GM12878 (cell line): ENCODE measurements around the gene SLC4A9. TPM values are rescaled to one million over a fixed set of nuclear protein-coding genes. Genes with fewer than 3 reads are reported as not detected.

Experiments used
- ATAC-seq: fragments of 200-7000 bp; cut with Tn5 transposase; 3 replicates; pipeline ENCODE4 v1.9.1; 2020; ENCODE audit warnings: mild to moderate bottlenecking, moderate library complexity
- BruUV-seq: library from RNA; stranded (reverse); fragments of 400-500 nt; replicated peaks from 2 replicates; lab custom pipeline; 2021; lab: Mats Ljungman, UMichigan
- CTCF ChIA-PET: fragments of 300-600 bp; sonication (Branson Sonifier 250); formaldehyde crosslinking; extraction: SDS; loops from one replicate; lab custom pipeline; 2021; ENCODE audit warnings: inconsistent platforms; lab: Yijun Ruan, JAX
- POLR2A ChIA-PET: fragments of 350-600 bp; formaldehyde crosslinking; extraction: SDS; loops from one replicate; lab custom pipeline; 2021; ENCODE audit warnings: inconsistent platforms; lab: Charles Lee
- RAD21 ChIA-PET: fragments of 300-600 bp; sonication (Branson Sonifier 250); formaldehyde crosslinking; loops from one replicate; lab custom pipeline; 2023; ENCODE audit warnings: antibody characterized with exemption; ENCODE audit not compliant: unreplicated experiment; lab: Charles Lee
- SMC1A ChIA-PET: fragments of 300-600 bp; sonication (Branson Sonifier 250); formaldehyde crosslinking; loops from one replicate; lab custom pipeline; 2023; ENCODE audit not compliant: unreplicated experiment, uncharacterized antibody; lab: Charles Lee
- DNase-seq: peaks from one replicate; pipeline ENCODE4 v3.0.0-alpha.2; 2011; ENCODE audit warnings: low read depth, low spot score
- FAIRE-seq: peaks from 3 replicates; lab custom pipeline; 2011; peaks lifted over from hg19 to GRCh38; lab: Jason Lieb, UNC
- H2AFZ ChIP-seq: 2 replicates; pipeline ENCODE4 v1.6.0; 2011; ENCODE audit warnings: low read depth, low read length, control low read depth; ENCODE audit not compliant: control insufficient read depth
- H3K27ac ChIP-seq: 2 replicates; pipeline ENCODE4 v1.5.1; 2011; ENCODE audit warnings: control low read depth; ENCODE audit not compliant: control insufficient read depth, insufficient read depth
- H3K27me3 ChIP-seq, 2 experiments: replicated peaks in 1 of 2; 2 replicates each; pipeline versions ENCODE4 v1.6.0 to v1.6.1; 2011; ENCODE audit warnings: low read length in 1 of 2; ENCODE audit not compliant: control insufficient read depth in 2 of 2, insufficient read depth in 2 of 2
- H3K36me3 ChIP-seq, 2 experiments: 2 replicates each; pipeline ENCODE4 v1.5.1; 2011; ENCODE audit warnings: low read length in 1 of 2; ENCODE audit not compliant: control insufficient read depth in 2 of 2, insufficient read depth in 2 of 2
- H3K4me1 ChIP-seq: 2 replicates; pipeline ENCODE4 v1.6.1; 2011; ENCODE audit warnings: mild to moderate bottlenecking, low read length, moderate library complexity, mixed read lengths; ENCODE audit not compliant: control insufficient read depth, insufficient read depth
- H3K4me2 ChIP-seq: 2 replicates; pipeline ENCODE4 v1.6.0; 2011; ENCODE audit warnings: control low read depth; ENCODE audit not compliant: control insufficient read depth, insufficient read depth
- H3K4me3 ChIP-seq: fragments of 200-600 bp; sonication (generic); 2 replicates; pipeline ENCODE4 v1.5.1; 2016
- H3K79me2 ChIP-seq: 2 replicates; pipeline ENCODE4 v1.6.0; 2011; ENCODE audit warnings: low read length; ENCODE audit not compliant: control insufficient read depth, insufficient read depth
- H3K9ac ChIP-seq: 2 replicates; pipeline ENCODE4 v1.8.0; 2011; ENCODE audit warnings: low read length, control low read depth, mixed read lengths; ENCODE audit not compliant: control insufficient read depth, insufficient read depth
- H3K9me3 ChIP-seq: replicated peaks from 3 replicates; pipeline ENCODE4 v1.5.1; 2011; ENCODE audit warnings: mild to moderate bottlenecking, low read length; ENCODE audit not compliant: control insufficient read depth, insufficient read depth
- H4K20me1 ChIP-seq: 2 replicates; pipeline ENCODE4 v1.6.0; 2011; ENCODE audit not compliant: control insufficient read depth, insufficient read depth
- BRCA1 ChIP-seq: IDR thresholded peaks from 2 replicates; pipeline ENCODE4 v1.6.1; 2011; ENCODE audit warnings: low read depth, low read length, improper control_type of control experiment
- EED ChIP-seq: sonication (generic); IDR thresholded peaks from 2 replicates; pipeline ENCODE4 v1.6.1; 2016; ENCODE audit warnings: antibody characterized with exemption, low read depth
- ETV6 ChIP-seq, 2 experiments: fragments of 450-650 bp in 1 of 2; IDR thresholded peaks in 1 of 2; conservative IDR thresholded peaks in 1 of 2; 2 replicates each; pipeline ENCODE4 v1.6.1; 2014; ENCODE audit warnings: antibody characterized with exemption in 1 of 2, borderline replicate concordance in 1 of 2, low read depth in 1 of 2, mild to moderate bottlenecking in 1 of 2, moderate library complexity in 1 of 2
- FOS ChIP-seq: IDR thresholded peaks from 3 replicates; pipeline ENCODE4 v1.6.1; 2011; ENCODE audit warnings: borderline replicate concordance; ENCODE audit not compliant: insufficient read length; ENCODE audit errors: extremely low read depth
- HCFC1 ChIP-seq: fragments of 150-350 bp; IDR thresholded peaks from 2 replicates; pipeline ENCODE4 v1.6.1; 2014; ENCODE audit warnings: low read length
- IRF3 ChIP-seq: fragments of 450-650 bp; IDR thresholded peaks from 2 replicates; pipeline ENCODE4 v1.6.1; 2014; ENCODE audit warnings: mild to moderate bottlenecking
- MAX ChIP-seq: IDR thresholded peaks from 2 replicates; pipeline ENCODE4 v1.6.1; 2012; ENCODE audit warnings: low read depth, low read length, improper control_type of control experiment
- NFXL1 ChIP-seq: fragments of 450-650 bp; IDR thresholded peaks from 2 replicates; pipeline ENCODE4 v1.6.1; 2017; ENCODE audit warnings: antibody characterized with exemption, mild to moderate bottlenecking, borderline replicate concordance
- PML ChIP-seq: IDR thresholded peaks from 2 replicates; pipeline ENCODE4 v1.6.1; 2012; ENCODE audit warnings: low read length, inconsistent platforms
- RBBP5 ChIP-seq: fragments of 200-600 bp; sonication (generic); conservative IDR thresholded peaks from 2 replicates; pipeline ENCODE4 v1.6.1; 2016
- TCF3 ChIP-seq: IDR thresholded peaks from 2 replicates; pipeline ENCODE4 v1.6.1; 2012; ENCODE audit warnings: low read depth, mild to moderate bottlenecking, low read length, borderline replicate concordance; ENCODE audit not compliant: insufficient read depth
- USF1 ChIP-seq: IDR thresholded peaks from 2 replicates; pipeline ENCODE4 v1.6.1; 2011; ENCODE audit warnings: borderline replicate concordance, low read depth, mild to moderate bottlenecking, moderate library complexity, mixed read lengths, low read length; ENCODE audit not compliant: insufficient read depth; ENCODE audit errors: extremely low read length
- USF2 ChIP-seq: IDR thresholded peaks from 2 replicates; pipeline ENCODE4 v1.6.1; 2011; ENCODE audit warnings: low read depth, low read length, improper control_type of control experiment, borderline replicate concordance
- YY1 ChIP-seq: IDR thresholded peaks from 2 replicates; pipeline ENCODE4 v1.6.1; 2011; ENCODE audit warnings: low read depth, mild to moderate bottlenecking, low read length
- ZNF24 ChIP-seq: fragments of 450-650 bp; IDR thresholded peaks from 2 replicates; pipeline ENCODE4 v1.6.1; 2017; ENCODE audit warnings: antibody characterized with exemption, mild to moderate bottlenecking
- WGBS: methylation state at CpG from one replicate; pipeline ENCODE4 v1.1.6; 2016; ENCODE audit warnings: low lambda C conversion rate; ENCODE audit not compliant: insufficient replicate concordance, insufficient coverage; ENCODE audit errors: missing lambda C conversion rate; 5-methylcytosine and 5-hydroxymethylcytosine counted together
- in situ Hi-C: fragments of 300-500 bp; cut with MboI; formaldehyde crosslinking; loops from 9 replicates; pipeline ENCODE4 v1.14.3; 2018; ENCODE audit warnings: mixed read lengths
- intact Hi-C: fragments of 100-400 bp; cut with micrococcal nuclease; formaldehyde crosslinking; loops from one replicate; pipeline ENCODE4 v1.14.2; 2022; ENCODE audit not compliant: unreplicated experiment
- polyA plus RNA-seq, 11 experiments: library from polyadenylated mRNA; depleted of rRNA in 4 of 11; unstranded in 6 of 11; stranded (reverse) in 5 of 11; fragments of >200 nt; fragmentation: Nextera tagmentation in 4 of 11; fragmentation: Illumina TruSeq in 1 of 11; extraction: Ambion mirVana in 4 of 11; extraction: Trizol in 1 of 11; gene quantifications; 1 replicate in 1 of 11; 2 replicates in 10 of 11; pipeline versions ENCODE4 v1.2.1 to v1.2.3, GENCODE V29; 2011 to 2016; ENCODE audit warnings: inconsistent platforms in 2 of 11, missing spikeins in 2 of 11, low read depth in 1 of 11
- total RNA-seq, 4 experiments: library from RNA; depleted of rRNA in 3 of 4; stranded (reverse); fragments of >200 nt in 3 of 4; fragmentation: Illumina TruSeq in 1 of 4; extraction: Trizol in 1 of 4; gene quantifications; 2 replicates each; pipeline versions ENCODE4 v1.2.1 to v1.2.3, GENCODE V29; 2013 to 2021

Gene SLC4A9
- total and polyA plus RNA-seq, 10 of the 15 experiments (the other 5 are each of a cell fraction or from before 2014, with no cell fraction given), result 0.03 to 0.05 (median 0.05) TPM; not detected in 7

GRCh38 chr5:140401362-140402257 is 41.6 kb downstream of the SLC4A9 start, which contains the start of gene ANKHD1:
Gene ANKHD1 (plus strand): TSS chr5:140401833. CDS start chr5:140401968, 135 bp downstream.
- H3K4me1 ChIP-seq, result no peaks in the 10 kb centered on the region; the same call in 1 of the 2 replicates
- in situ Hi-C loops, result loop anchor here (25.0 kb wide), 1 partner anchor 1211 kb away; the partner anchor contains the start of gene DIAPH1
- TSS peak; percentile 72 for BruUV-seq
- WGBS, result 1% methylated on average over 78 of the region's 83 CpGs
- H3K27ac ChIP-seq, result peak within 1 kb of the TSS; percentile 98
- peak within 1 kb of the TSS; percentile 85 for H3K4me3 ChIP-seq
- peak within 1 kb of the TSS; percentile 92 for H3K9ac ChIP-seq
- SMC1A ChIA-PET, result interaction anchor here (0.9 to 1.7 kb wide), 9 partner anchors 18 to 1106 kb away, joined by 3 to 5 read pairs (median 3); partner anchors contain the start of genes EIF4EBP3, IK and NDUFA2
- intact Hi-C loops, result loop anchor here (2.0 to 5.0 kb wide), 4 partner anchors 131 to 289 kb away; partner anchors contain the start of genes HARS1, HARS2 and TMCO6
- no peaks in the 10 kb centered on the region for H3K36me3 ChIP-seq
- H3K9me3 ChIP-seq, result no peaks in the 10 kb centered on the region
- CTCF ChIA-PET, result interaction anchor here (0.7 to 1.4 kb wide), 10 partner anchors 23 to 317 kb away, joined by 3 read pairs; partner anchors contain the start of genes HARS1, HARS2 and HBEGF
- H3K79me2 ChIP-seq, result peaks cover 70% of the 10 kb centered on the region
- ATAC-seq (peak; percentile 88), FAIRE-seq (peak; percentile 98), DNase-seq (peak; percentile 100)
- peak within 1 kb of the TSS; percentile 100 for H2AFZ ChIP-seq
- POLR2A ChIA-PET, result interaction anchor here (0.5 to 2.7 kb wide), 11 partner anchors 23 to 310 kb away, joined by 3 to 11 read pairs (median 4); partner anchors contain the start of genes EIF4EBP3, IK, NDUFA2 and SRA1
- RAD21 ChIA-PET, result interaction anchor here (0.6 to 1.4 kb wide), 10 partner anchors 29 to 317 kb away, joined by 3 to 5 read pairs (median 3); partner anchors contain the start of genes EIF4EBP3, HARS1 and ZMAT2
- H3K27me3 ChIP-seq, result no peaks in the 10 kb centered on the region
- H4K20me1 ChIP-seq, result no peaks in the 10 kb centered on the region
- peak within 1 kb of the TSS; percentile 95 for H3K4me2 ChIP-seq
- TF ChIP-seq ETV6 (conservative IDR thresholded peaks at IDR 0.05 in 1 of 2, IDR thresholded peaks at IDR 0.05 in 1 of 2; ENCODE audit: borderline replicate concordance in 1 of 2, low read depth in 1 of 2), result no peak
- TF ChIP-seq USF1, result peak; percentile 75
- TF ChIP-seq MAX, result peak; percentile 20
- TF ChIP-seq USF2, result peak; percentile 77
- TF ChIP-seq ZNF24, result no peak
- no peak for TF ChIP-seq EED
- TF ChIP-seq NFXL1, result no peak
- no peak for TF ChIP-seq BRCA1
- peak; percentile 97 for TF ChIP-seq IRF3
- TF ChIP-seq RBBP5, result peak; percentile 62; the same call in 1 of the 2 replicates
- TF ChIP-seq FOS, result peak; percentile 88
- TF ChIP-seq HCFC1, result peak; percentile 63
- 0 out of 2 replicates have a peak, but pooled peaks have one; percentile 36 for TF ChIP-seq YY1
- TF ChIP-seq TCF3, result 0 out of 2 replicates have a peak, but pooled peaks have one; percentile 26
- peak; percentile 86; the same call in 1 of the 2 replicates for TF ChIP-seq PML
